Choroid plexus epithelial cell (primary cell): Measurements from ENCODE around the gene C1QTNF12.
A peak's percentile ranks its signal among the peaks of the same experiment; 100 is the strongest.

Source experiments
- DNase-seq: peaks from one replicate; pipeline ENCODE4 v3.0.0-alpha.2; 2010; ENCODE audit warnings: low read depth
- H3K4me3 ChIP-seq: 2 replicates; pipeline ENCODE4 v1.5.1; 2011; ENCODE audit warnings: low read depth, mild to moderate bottlenecking, control low read depth, low read length, moderate library complexity
- TF ChIP-seq, protein P1 (sequence below): conservative IDR thresholded peaks from 2 replicates; pipeline ENCODE4 v1.5.1; 2011; ENCODE audit warnings: low read depth, mild to moderate bottlenecking, control low read depth, inconsistent platforms, low read length, moderate library complexity

Gene C1QTNF12

DNA sequence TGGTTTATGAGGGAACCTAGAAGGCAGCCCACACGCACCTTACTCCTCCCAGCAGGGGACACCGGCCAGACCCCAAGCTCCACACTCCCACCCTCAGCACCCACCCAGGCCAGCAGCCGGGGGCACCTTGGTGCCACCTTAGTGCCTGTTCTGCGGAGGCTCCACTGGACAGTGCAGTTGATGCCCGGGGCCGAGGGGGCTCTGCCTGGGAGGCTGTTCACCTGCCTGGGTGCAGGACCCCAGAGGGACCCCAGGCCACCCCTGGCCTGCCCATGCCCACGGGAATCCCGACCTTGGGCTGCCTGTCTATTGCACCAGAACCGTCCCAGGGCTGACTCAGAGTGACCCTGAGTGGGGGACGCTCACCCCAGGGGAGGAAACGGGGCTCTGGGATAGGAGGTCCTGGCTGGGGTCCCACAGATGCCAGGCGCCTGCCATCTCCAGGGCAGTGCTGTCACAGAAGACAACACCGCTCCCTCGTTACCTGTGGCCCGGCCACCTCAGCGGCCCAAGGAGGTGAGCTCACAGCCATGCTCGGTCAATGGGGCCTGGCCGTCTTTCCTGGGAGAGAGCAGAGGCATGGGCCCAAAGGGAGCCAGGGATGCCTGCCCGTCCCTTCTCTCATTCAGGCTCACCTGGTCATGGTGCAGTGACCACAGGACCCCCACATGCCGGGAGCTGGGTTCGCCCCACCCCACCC is 34.4 kb upstream of the C1QTNF12 start:
- no peak for DNase-seq
- H3K4me3 ChIP-seq, result no peak overlapping the region
- TF ChIP-seq, protein P1, sequence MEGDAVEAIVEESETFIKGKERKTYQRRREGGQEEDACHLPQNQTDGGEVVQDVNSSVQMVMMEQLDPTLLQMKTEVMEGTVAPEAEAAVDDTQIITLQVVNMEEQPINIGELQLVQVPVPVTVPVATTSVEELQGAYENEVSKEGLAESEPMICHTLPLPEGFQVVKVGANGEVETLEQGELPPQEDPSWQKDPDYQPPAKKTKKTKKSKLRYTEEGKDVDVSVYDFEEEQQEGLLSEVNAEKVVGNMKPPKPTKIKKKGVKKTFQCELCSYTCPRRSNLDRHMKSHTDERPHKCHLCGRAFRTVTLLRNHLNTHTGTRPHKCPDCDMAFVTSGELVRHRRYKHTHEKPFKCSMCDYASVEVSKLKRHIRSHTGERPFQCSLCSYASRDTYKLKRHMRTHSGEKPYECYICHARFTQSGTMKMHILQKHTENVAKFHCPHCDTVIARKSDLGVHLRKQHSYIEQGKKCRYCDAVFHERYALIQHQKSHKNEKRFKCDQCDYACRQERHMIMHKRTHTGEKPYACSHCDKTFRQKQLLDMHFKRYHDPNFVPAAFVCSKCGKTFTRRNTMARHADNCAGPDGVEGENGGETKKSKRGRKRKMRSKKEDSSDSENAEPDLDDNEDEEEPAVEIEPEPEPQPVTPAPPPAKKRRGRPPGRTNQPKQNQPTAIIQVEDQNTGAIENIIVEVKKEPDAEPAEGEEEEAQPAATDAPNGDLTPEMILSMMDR, result no peak

DNA sequence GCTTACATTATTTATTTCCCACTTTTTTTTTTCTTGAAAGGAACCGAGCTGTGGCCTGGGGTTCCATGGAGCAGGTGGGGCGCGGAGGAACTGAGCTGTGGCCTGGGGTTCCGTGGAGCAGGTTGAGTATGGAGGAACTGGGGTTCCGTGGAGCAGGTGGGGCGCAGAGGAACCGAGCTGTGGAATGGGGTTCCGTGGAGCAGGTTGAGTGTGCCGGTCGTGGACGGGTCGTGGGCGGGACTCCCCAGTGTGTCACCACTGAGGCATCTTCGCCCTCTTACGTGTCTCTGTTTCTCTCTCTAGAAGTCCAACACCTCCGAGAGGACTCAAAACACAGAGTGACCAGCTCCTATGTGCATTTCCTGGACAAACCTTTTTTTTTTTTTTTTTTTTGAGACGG is 32.5 kb upstream of the C1QTNF12 start:
- TF ChIP-seq, protein P1, result no peak
- H3K4me3 ChIP-seq, result no peak overlapping the region
- no peak for DNase-seq

DNA sequence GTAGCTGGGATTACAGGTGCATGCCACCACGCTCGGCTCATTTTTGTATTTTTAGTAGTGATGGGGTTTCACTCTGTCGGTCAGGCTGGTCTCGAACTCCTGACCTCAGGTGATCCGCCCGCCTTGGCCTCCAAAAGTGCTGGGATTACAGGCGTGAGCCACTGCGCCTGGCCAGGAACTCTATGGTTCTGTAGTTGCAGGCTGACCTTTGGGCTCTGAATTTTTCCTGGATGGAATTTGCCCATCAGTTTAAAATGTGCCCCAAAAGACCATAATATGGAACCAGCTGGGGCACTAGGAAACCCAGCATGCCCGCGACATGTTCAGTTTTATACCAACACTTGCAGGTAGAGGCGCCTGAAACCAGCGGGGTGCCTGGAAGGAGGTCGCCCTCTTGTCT is 32.1 kb upstream of the C1QTNF12 start:
- DNase-seq, result no peak
- no peak overlapping the region for H3K4me3 ChIP-seq
- TF ChIP-seq, protein P1, result no peak

DNA sequence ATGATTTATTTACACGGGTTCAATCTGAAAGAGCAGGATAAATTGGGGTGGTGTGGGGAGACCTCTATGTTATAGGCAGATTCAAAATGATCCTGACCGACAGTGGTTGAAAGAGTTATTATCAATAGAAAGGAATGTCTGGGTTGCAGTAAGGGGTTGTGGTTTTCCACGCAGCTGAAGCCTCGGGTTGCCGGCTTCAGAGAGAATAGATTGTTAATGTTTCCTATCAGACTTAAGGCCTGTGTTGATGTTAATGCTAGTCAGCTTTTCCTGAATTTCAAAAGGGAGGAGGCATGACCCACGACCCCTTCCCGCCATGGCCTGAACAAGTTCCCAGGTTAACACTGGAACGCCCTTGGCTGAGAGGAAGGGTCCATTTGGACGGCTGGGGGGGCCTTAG is 29.3 kb upstream of the C1QTNF12 start:
- H3K4me3 ChIP-seq, result no peak overlapping the region
- DNase-seq, result no peak
- TF ChIP-seq, protein P1, result no peak

DNA sequence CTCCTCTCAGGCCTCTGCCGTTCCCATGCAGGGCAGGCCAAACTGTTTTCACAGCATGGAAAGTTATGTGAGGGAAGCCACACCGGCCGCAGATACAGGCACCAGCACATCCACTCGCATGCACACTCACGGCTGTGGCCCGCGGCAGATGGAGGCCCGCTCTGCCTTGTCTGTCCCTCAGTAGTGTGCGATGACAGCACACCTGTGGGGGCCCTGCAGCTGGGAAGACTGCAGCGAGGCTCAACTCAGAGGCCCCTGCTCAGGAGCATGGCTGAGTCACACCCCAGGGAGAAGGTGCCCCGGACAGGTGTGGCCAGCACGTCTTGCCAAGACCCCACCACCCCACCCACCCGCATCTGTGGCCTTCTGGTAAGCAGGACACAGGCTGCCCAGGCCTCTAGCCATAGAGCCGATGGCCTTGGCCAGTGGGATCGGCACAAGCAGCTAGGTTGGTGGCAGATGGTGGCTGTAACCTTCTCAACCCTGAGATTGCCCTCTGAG is 28.5 kb upstream of the C1QTNF12 start:
- DNase-seq, result no peak
- TF ChIP-seq, protein P1, result no peak
- no peak overlapping the region for H3K4me3 ChIP-seq

DNA sequence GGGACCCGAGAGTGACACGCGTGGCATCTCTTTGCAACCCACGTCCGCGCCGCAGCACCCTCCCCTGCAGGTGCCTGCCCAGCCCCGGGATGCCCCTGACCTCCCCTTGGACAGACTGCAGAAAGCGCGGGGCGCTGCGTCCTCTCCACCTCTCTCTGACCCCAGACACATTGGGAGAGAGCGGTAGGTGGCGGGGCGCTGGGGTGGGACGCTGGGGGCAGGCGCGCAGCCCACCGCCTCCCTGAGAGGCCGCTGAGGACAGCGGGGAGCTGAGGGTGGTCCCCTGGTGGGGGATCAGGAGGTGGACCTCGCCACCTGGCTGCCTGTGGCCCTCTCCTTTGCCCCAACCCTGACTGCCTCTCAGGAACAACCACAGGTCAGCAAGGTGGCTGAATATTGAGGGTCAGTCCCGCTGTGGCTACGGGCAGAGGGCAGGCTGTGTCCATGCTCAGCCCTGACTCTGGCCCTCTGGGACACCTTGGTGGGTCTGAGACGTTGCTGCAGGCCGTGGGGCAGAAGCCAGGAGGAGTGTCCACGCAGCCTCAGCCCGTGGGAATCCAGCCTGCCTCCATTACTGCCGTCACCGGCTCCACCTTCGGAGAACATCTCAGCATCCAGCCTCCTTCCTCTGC is 27.9 kb upstream of the C1QTNF12 start:
- peak overlapping the region; percentile 83 for H3K4me3 ChIP-seq
- TF ChIP-seq, protein P1, result no peak
- no peak for DNase-seq
